Mesothelial cell of epicardium (in vitro differentiated cells): ENCODE data around the gene CD93. TPM values are rescaled to one million over a fixed set of nuclear protein-coding genes. Genes with fewer than 3 reads are reported as not detected.

Source experiments
- DNase-seq, 2 experiments: peaks; one replicate each; pipeline ENCODE4 v3.0.0; 2021; ENCODE audit warnings: low spot score in 2 of 2; ENCODE audit not compliant: unreplicated experiment in 2 of 2
- H3K27ac Mint-ChIP-seq: 2 replicates; pipeline ENCODE4 v1.8.0; 2021; ENCODE audit warnings: mixed read lengths
- H3K27me3 Mint-ChIP-seq: 2 replicates; pipeline ENCODE4 v1.8.0; 2021; ENCODE audit warnings: low read depth, mixed read lengths
- H3K36me3 Mint-ChIP-seq: 2 replicates; pipeline ENCODE4 v1.8.0; 2021; ENCODE audit warnings: mixed read lengths
- H3K4me1 Mint-ChIP-seq: 2 replicates; pipeline ENCODE4 v1.8.0; 2021; ENCODE audit warnings: mixed read lengths
- H3K4me3 Mint-ChIP-seq: 2 replicates; pipeline ENCODE4 v1.8.0; 2021; ENCODE audit warnings: mild to moderate bottlenecking, moderate library complexity, mixed read lengths
- H3K9me3 Mint-ChIP-seq: 2 replicates; pipeline ENCODE4 v1.8.0; 2021; ENCODE audit warnings: mixed read lengths
- total RNA-seq: library from RNA; stranded (reverse); gene quantifications from 3 replicates; pipeline ENCODE4 v1.2.1, GENCODE V29; 2021
- TF ChIP-seq, protein P1 (sequence below): fragments of 200-600 bp; sonication (generic); IDR thresholded peaks from one replicate; pipeline ENCODE4 v1.5.0; 2021; ENCODE audit warnings: antibody characterized with exemption; ENCODE audit not compliant: unreplicated experiment

Gene CD93
- total RNA-seq, 1 donor from 2014 or later: 0.07 TPM

DNA sequence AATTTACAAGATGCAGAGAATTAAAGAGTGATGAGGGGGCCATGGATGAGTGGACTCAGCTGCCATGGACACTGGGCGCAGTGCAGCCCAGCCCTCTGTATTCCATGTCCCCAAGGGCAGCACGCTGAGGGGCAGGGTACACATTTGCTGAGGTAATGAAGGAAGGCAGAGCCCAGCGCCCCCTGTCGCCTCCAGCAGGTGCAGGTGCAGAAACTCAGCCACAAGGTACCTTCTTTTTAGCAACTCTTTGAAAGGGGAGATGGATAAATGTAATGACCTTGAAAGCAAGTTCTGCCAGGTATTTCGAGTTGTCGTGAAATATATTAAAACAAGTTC, 7.1 kb downstream of the CD93 start:
- no peak for DNase-seq
- no peaks in the 10 kb centered on the region for H3K9me3 Mint-ChIP-seq
- H3K4me3 Mint-ChIP-seq: no peak overlapping the region
- TF ChIP-seq, protein P1, sequence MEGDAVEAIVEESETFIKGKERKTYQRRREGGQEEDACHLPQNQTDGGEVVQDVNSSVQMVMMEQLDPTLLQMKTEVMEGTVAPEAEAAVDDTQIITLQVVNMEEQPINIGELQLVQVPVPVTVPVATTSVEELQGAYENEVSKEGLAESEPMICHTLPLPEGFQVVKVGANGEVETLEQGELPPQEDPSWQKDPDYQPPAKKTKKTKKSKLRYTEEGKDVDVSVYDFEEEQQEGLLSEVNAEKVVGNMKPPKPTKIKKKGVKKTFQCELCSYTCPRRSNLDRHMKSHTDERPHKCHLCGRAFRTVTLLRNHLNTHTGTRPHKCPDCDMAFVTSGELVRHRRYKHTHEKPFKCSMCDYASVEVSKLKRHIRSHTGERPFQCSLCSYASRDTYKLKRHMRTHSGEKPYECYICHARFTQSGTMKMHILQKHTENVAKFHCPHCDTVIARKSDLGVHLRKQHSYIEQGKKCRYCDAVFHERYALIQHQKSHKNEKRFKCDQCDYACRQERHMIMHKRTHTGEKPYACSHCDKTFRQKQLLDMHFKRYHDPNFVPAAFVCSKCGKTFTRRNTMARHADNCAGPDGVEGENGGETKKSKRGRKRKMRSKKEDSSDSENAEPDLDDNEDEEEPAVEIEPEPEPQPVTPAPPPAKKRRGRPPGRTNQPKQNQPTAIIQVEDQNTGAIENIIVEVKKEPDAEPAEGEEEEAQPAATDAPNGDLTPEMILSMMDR: peak; percentile 13
- no peaks in the 10 kb centered on the region for H3K36me3 Mint-ChIP-seq
- H3K27ac Mint-ChIP-seq: no peak overlapping the region
- peaks cover 31% of the 10 kb centered on the region for H3K27me3 Mint-ChIP-seq
- peaks cover 11% of the 10 kb centered on the region for H3K4me1 Mint-ChIP-seq

DNA sequence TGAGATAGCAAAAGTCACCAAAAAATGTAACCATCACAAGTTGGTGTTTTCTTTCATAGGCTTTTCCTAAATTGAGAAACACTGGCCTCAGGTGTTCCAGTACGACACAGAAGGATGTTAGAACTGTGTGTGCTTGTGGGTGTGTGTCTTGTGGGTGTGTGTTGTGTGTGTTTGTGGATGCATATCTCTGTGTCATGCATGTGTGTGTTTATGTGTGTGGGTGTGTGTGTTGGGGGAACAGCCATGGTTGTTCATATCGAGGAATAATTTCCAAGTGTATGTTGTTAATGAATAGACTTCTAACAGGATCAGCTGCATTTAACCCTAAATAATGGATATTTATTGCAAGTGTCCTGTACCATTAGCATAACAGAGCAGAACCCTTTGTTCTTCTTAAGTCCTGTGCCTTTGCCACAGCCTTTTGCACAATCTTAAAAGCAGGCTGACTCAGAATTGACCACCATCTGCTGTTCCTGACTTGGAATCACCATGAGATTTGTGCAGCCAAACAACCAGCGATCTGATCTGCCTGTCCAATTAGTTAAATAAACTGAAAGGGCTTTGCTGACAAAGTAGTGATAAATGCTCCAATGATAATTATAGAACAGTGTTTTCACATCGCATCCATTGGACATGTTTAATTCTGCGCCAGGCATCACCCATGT, 7.6 kb downstream of the CD93 start:
- Mint-ChIP-seq H3K9me3 (no peaks in the 10 kb centered on the region), H3K36me3 (no peaks in the 10 kb centered on the region), H3K4me1 (peaks cover 10% of the 10 kb centered on the region), H3K27ac (no peak overlapping the region), H3K27me3 (peaks cover 31% of the 10 kb centered on the region), H3K4me3 (no peak overlapping the region)
- no peak for DNase-seq
- TF ChIP-seq, protein P1: no peak

DNA sequence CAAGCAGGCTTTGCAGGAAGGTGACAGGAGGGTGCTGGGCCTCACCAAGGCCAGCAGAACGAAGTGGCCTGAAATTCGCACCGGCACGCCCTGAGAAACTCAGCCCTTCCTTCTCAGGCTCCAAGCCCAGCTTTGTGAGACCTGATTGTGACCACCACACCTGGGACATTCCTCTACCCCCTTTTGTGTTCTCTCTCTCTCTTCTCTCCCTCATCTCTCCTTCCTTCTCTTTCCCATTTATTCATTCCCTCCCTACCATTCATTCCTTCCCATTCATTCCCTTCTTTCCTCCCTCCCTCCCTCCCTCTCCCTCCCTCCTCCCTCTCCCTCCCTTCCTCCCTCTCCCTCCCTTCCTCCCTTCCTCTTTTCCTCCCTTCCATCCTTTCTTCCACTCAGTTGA, 8.8 kb downstream of the CD93 start:
- H3K27ac Mint-ChIP-seq: no peak overlapping the region
- H3K4me1 Mint-ChIP-seq: peaks cover 3% of the 10 kb centered on the region
- TF ChIP-seq, protein P1: no peak
- peaks cover 31% of the 10 kb centered on the region for H3K27me3 Mint-ChIP-seq
- H3K36me3 Mint-ChIP-seq: no peaks in the 10 kb centered on the region
- H3K4me3 Mint-ChIP-seq: no peak overlapping the region
- no peaks in the 10 kb centered on the region for H3K9me3 Mint-ChIP-seq
- DNase-seq: no peak

DNA sequence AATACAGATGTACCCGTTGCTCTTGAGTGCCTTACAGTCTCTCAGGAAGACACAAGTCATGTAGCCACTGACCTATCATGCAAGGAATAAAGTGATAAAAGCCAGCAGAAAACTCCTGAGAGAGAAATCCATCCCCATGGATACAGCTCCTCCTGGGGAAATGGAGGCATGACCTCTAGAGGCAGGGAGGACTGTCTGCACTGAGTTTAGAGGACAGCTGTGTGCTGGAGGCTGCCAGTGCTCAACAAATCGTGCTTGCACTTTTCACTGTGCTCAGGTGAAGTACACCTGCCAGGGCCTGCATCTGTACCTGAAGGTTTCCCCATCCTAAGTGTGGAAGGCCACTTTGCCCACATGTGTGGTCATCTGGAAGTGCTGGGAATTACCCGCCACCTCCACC, 12.1 kb downstream of the CD93 start:
- Mint-ChIP-seq H3K4me1 (no peaks in the 10 kb centered on the region), H3K36me3 (no peaks in the 10 kb centered on the region), H3K27ac (no peak overlapping the region), H3K27me3 (peaks cover 28% of the 10 kb centered on the region), H3K9me3 (no peaks in the 10 kb centered on the region), H3K4me3 (no peak overlapping the region)
- no peak for DNase-seq
- TF ChIP-seq, protein P1: no peak

DNA sequence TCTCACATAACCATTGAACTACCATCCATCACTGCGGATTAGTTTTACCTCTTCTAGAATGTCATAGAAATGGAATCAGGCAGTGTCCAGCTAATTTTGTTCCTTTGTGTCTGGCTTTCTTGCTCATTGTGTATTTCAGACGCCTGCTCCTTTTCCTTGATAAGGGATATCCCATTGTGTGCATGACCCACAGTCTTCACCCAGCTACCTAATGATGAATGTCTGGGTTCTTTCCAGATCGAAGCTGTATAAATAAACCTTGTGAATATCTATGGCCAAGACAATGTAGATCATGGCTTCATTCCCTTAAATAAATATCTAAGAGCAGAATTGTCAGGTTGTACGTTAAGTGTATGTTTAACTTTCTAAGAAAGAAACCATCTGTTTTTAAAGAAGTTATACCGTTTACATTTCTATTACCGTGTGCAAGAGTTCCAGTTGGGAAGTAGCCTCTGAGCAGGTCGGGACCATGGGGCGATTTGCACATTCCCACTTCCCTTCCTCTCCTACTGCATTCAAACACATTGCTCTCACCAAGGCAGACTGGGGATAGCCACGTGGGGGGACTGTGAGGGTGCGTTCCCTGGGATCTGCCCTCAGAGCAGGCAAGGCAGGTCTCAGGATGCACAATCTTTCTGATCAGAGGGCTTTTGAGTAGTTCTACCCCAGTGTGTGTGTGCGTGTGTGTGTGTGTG, 13.1 kb downstream of the CD93 start:
- no peaks in the 10 kb centered on the region for H3K9me3 Mint-ChIP-seq
- no peak overlapping the region for H3K4me3 Mint-ChIP-seq
- peaks cover 22% of the 10 kb centered on the region for H3K27me3 Mint-ChIP-seq
- H3K4me1 Mint-ChIP-seq: no peaks in the 10 kb centered on the region
- TF ChIP-seq, protein P1: no peak
- H3K36me3 Mint-ChIP-seq: no peaks in the 10 kb centered on the region
- no peak for DNase-seq
- no peak overlapping the region for H3K27ac Mint-ChIP-seq
